GM12892 (cell line): ENCODE measurements around the gene CCR1.

Source experiments
- POLR2A ChIP-seq: IDR thresholded peaks from 2 replicates; pipeline ENCODE4 v1.6.1; 2011; ENCODE audit warnings: low read depth, low read length, control low read depth
- POLR2AphosphoS5 ChIP-seq: IDR thresholded peaks from 2 replicates; pipeline ENCODE4 v1.6.1; 2011; ENCODE audit warnings: low read depth, low read length, control low read depth
- TAF1 ChIP-seq: IDR thresholded peaks from 2 replicates; pipeline ENCODE4 v1.6.1; 2011; ENCODE audit warnings: low read depth, mild to moderate bottlenecking, control low read depth, low read length, borderline replicate concordance

DNA sequence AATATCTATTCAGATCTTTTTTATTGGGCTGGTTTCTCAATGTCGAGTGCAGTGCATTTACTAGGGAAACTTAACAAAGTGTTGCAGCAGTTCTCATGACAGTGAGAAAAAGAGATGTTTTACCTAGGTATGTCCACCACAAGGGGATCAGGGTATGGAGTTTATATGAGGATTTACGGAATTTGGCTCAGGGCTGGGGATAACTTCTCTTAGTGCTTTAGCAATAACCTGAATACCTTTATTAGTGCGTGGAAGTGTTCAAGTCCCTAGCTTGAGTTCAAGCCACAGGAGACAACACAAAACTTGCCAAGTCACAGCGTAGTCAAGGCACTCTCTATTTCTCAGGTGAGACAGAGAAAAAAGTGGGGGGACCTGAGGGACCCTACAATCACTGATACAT, 30.3 kb upstream of the CCR1 start:
- TF ChIP-seq POLR2AphosphoS5 (no peak), POLR2A (no peak), TAF1 (no peak)
